HG02610 (cell line): ENCODE results near the gene ERVFRD-1.

Experiments
- ATAC-seq: cut with Tn5 transposase; IDR thresholded peaks from one replicate; pipeline ENCODE4 v1.9.1; 2021; ENCODE audit warnings: mild to moderate bottlenecking, moderate library complexity; ENCODE audit not compliant: unreplicated experiment

The ERVFRD-1 gene

GRCh38 chr6:11055127-11055627 lies 56.3 kb downstream of the ERVFRD-1 start:
- ATAC-seq, result no peak

GRCh38 chr6:11054722-11055121 lies 56.8 kb downstream of the ERVFRD-1 start:
- no peak for ATAC-seq

DNA sequence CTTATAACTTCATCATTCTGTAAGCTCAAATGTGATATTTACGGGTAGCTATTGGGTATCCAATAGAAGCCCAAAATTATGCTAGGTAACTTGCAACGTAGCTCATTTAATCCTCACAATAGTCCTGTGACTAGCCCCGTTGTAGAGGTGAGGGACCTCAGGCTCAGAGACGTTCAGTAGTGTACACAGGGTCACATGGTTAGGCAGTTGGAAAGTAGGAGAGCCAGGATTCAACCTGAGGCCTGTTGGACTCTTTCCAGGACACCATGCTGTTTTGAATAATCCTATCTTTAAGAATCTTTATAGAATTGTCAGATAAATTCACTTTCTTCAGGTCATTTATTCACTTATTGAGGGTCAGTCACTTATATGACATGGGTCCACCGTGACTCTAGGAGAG lies 58.2 kb downstream of the ERVFRD-1 start:
- ATAC-seq, result no peak
